K562 (cell line): Measurements from ENCODE around the gene COL1A1. TPM values are rescaled to one million over a fixed set of nuclear protein-coding genes. Genes with fewer than 3 reads are reported as not detected.
A peak's percentile ranks its signal among the peaks of the same experiment; 100 is the strongest.

Source experiments
- ARID3B ChIP-seq: fragments of 250-450 bp; sonication (Bioruptor Pico); IDR thresholded peaks from 2 replicates; pipeline ENCODE4 v1.4.0; 2020; ENCODE audit warnings: borderline replicate concordance
- CCAR2 ChIP-seq: fragments of 200-400 bp; formaldehyde crosslinking; IDR thresholded peaks from 2 replicates; pipeline ENCODE4 v1.6.1; 2017; ENCODE audit warnings: mild to moderate bottlenecking, low read depth, low read length
- DDX20 ChIP-seq: fragments of 450-650 bp; IDR thresholded peaks from 2 replicates; pipeline ENCODE4 v1.6.1; 2016; ENCODE audit warnings: missing genetic modification characterization, low read depth, mild to moderate bottlenecking, missing compliant biosample characterization, moderate library complexity
- E2F4 ChIP-seq: sonication (generic); formaldehyde crosslinking; IDR thresholded peaks from 2 replicates; pipeline ENCODE4 v1.8.0; 2022; ENCODE audit warnings: mild to moderate bottlenecking, low read depth, missing genetic modification reagents
- ELK1 ChIP-seq: sonication (generic); formaldehyde crosslinking; IDR thresholded peaks from 2 replicates; pipeline ENCODE4 v1.8.1; 2022; ENCODE audit warnings: missing genetic modification reagents
- ERF ChIP-seq: fragments of 450-650 bp; formaldehyde crosslinking; IDR thresholded peaks from 2 replicates; pipeline ENCODE4 v1.4.0; 2020; ENCODE audit warnings: mild to moderate bottlenecking, mixed read lengths
- ESRRA ChIP-seq: fragments of 450-650 bp; IDR thresholded peaks from 2 replicates; pipeline ENCODE4 v1.6.1; 2014; ENCODE audit warnings: low read depth, mild to moderate bottlenecking, moderate library complexity, borderline replicate concordance
- GTF2F1 ChIP-seq: IDR thresholded peaks from 2 replicates; pipeline ENCODE4 v1.6.1; 2011; ENCODE audit warnings: low read depth, low read length, improper control_type of control experiment
- HINFP ChIP-seq: fragments of 450-650 bp; conservative IDR thresholded peaks from 2 replicates; pipeline ENCODE4 v1.6.1; 2016; ENCODE audit warnings: missing genetic modification characterization, low read depth, mild to moderate bottlenecking, control low read depth, missing compliant biosample characterization
- KDM1A ChIP-seq, 2 experiments: fragments of 450-650 bp; IDR thresholded peaks; 2 replicates each; pipeline ENCODE4 v1.6.1; 2016; ENCODE audit warnings: mild to moderate bottlenecking in 2 of 2
- NFIC ChIP-seq: fragments of 450-650 bp; IDR thresholded peaks from 2 replicates; pipeline ENCODE4 v1.6.1; 2017; ENCODE audit warnings: mild to moderate bottlenecking, inconsistent platforms
- NONO ChIP-seq, 2 experiments: fragments of 200-400 bp in 1 of 2; fragments of 450-650 bp in 1 of 2; formaldehyde crosslinking in 1 of 2; IDR thresholded peaks; 2 replicates each; pipeline ENCODE4 v1.6.1; 2017; ENCODE audit warnings: low read depth in 2 of 2, mild to moderate bottlenecking in 2 of 2, moderate library complexity in 2 of 2, low read length in 1 of 2
- NR2C2 ChIP-seq, 2 experiments: fragments of 200-800 bp in 1 of 2; sonication (Bioruptor generic) in 1 of 2; sonication (generic) in 1 of 2; formaldehyde crosslinking in 1 of 2; IDR thresholded peaks; 2 replicates each; pipeline versions ENCODE4 v1.6.1 to v1.8.0; 2016 to 2022; ENCODE audit warnings: mild to moderate bottlenecking in 1 of 2, missing compliant biosample characterization in 1 of 2, missing genetic modification characterization in 1 of 2, missing genetic modification reagents in 1 of 2
- RFX1 ChIP-seq: fragments of 450-650 bp; IDR thresholded peaks from 2 replicates; pipeline ENCODE4 v1.6.1; 2016; ENCODE audit warnings: mild to moderate bottlenecking, moderate library complexity
- TOE1 ChIP-seq, 2 experiments: fragments of 450-650 bp in 1 of 2; sonication (generic) in 1 of 2; formaldehyde crosslinking in 1 of 2; IDR thresholded peaks; 2 replicates each; pipeline versions ENCODE4 v1.7.1 to v1.8.0; 2016 to 2022; ENCODE audit warnings: borderline replicate concordance in 2 of 2, mild to moderate bottlenecking in 2 of 2, antibody characterized with exemption in 1 of 2, inconsistent platforms in 1 of 2, low read depth in 1 of 2, missing genetic modification reagents in 1 of 2, moderate library complexity in 1 of 2
- ZNF165 ChIP-seq: fragments of 250-450 bp; sonication (Bioruptor Pico); IDR thresholded peaks from 2 replicates; pipeline ENCODE4 v1.4.0; 2020; ENCODE audit warnings: borderline replicate concordance
- ZNF212 ChIP-seq: fragments of 450-650 bp; formaldehyde crosslinking; IDR thresholded peaks from 2 replicates; pipeline ENCODE4 v1.4.0; 2020; ENCODE audit warnings: mild to moderate bottlenecking
- ZNF311 ChIP-seq: fragments of 250-450 bp; sonication (Bioruptor Pico); IDR thresholded peaks from 2 replicates; pipeline ENCODE4 v1.4.0; 2020; ENCODE audit warnings: mild to moderate bottlenecking, moderate library complexity
- ZNF644 ChIP-seq: fragments of 200-800 bp; sonication (Bioruptor generic); IDR thresholded peaks from 2 replicates; pipeline ENCODE4 v1.6.1; 2016; ENCODE audit warnings: low read depth, missing genetic modification characterization, missing compliant biosample characterization
- polyA plus RNA-seq, 8 experiments: library from polyadenylated mRNA; depleted of rRNA in 4 of 8; stranded (reverse) in 5 of 8; unstranded in 3 of 8; fragments of >200 nt; fragmentation: Nextera tagmentation in 2 of 8; fragmentation: Illumina TruSeq in 1 of 8; extraction: Ambion mirVana in 2 of 8; extraction: Trizol in 1 of 8; gene quantifications; 2 replicates each; pipeline versions ENCODE4 v1.2.1 to v1.2.3, GENCODE V29; 2011 to 2014; ENCODE audit warnings: inconsistent platforms in 1 of 8, missing spikeins in 1 of 8
- total RNA-seq, 7 experiments: library from RNA; depleted of rRNA in 6 of 7; stranded (reverse); fragments of >200 nt in 6 of 7; fragmentation: Illumina TruSeq in 2 of 7; extraction: Trizol in 2 of 7; gene quantifications; 2 replicates each; pipeline versions ENCODE4 v1.2.1 to v1.2.3, GENCODE V29; 2011 to 2021; ENCODE audit warnings: low replicate concordance in 1 of 7

COL1A1 gene
- total and polyA plus RNA-seq, 9 of the 15 experiments (the other 6 are each of a cell fraction or from before 2014, with no cell fraction given) = 0.04 to 3.4 (median 0.18) TPM

GRCh38 chr17:50190603-50191358, 10.7 kb downstream of the COL1A1 start (continued):
- TF ChIP-seq HINFP = no peak
- no peak for TF ChIP-seq ZNF165 (CRISPR knock-in tag)
- no peak for TF ChIP-seq ZNF644 (tag)
- TF ChIP-seq ZNF311 (CRISPR knock-in tag) = no peak
- TF ChIP-seq ESRRA = no peak
- no peak for TF ChIP-seq TOE1 (IDR thresholded peaks at IDR 0.05; ENCODE audit: borderline replicate concordance)
- TF ChIP-seq TOE1 (CRISPR knock-in tag; IDR thresholded peaks at IDR 0.05; ENCODE audit: borderline replicate concordance, low read depth) = no peak
- TF ChIP-seq DDX20 (tag) = no peak
- no peak for TF ChIP-seq ZNF212 (CRISPR knock-in tag)
- no peak for TF ChIP-seq E2F4 (CRISPR knock-in tag)
- TF ChIP-seq NFIC = no peak
- TF ChIP-seq KDM1A (IDR thresholded peaks at IDR 0.05) = peak; percentile 69 to 72; a peak in 2 of 4 replicates
- no peak for TF ChIP-seq ELK1 (CRISPR knock-in tag)
- TF ChIP-seq ERF = no peak
- no peak for TF ChIP-seq NR2C2 (CRISPR knock-in tag; IDR thresholded peaks at IDR 0.05)
- no peak for TF ChIP-seq NR2C2 (tag; IDR thresholded peaks at IDR 0.05)
- no peak for TF ChIP-seq ARID3B (CRISPR knock-in tag)
- TF ChIP-seq GTF2F1 = no peak
- no peak for TF ChIP-seq CCAR2
- peak; percentile 89 for TF ChIP-seq RFX1
- TF ChIP-seq NONO (IDR thresholded peaks at IDR 0.05; ENCODE audit: low read depth in 2 of 2, low read length in 1 of 2) = no peak
